K562 (cell line): ENCODE measurements around the gene PRICKLE3. TPM values are rescaled to one million over a fixed set of nuclear protein-coding genes. Genes with fewer than 3 reads are reported as not detected.

ENCODE experiments used
- ATAC-seq: fragments of 200-7000 bp; cut with Tn5 transposase; 3 replicates; pipeline ENCODE4 v1.9.1; 2020; ENCODE audit warnings: moderate library complexity
- BruUV-seq: library from RNA; stranded (reverse); fragments of 400-500 nt; replicated peaks from 2 replicates; lab custom pipeline; 2021; lab: Mats Ljungman, UMichigan
- CTCF ChIA-PET: fragments of 300-600 bp; formaldehyde crosslinking; extraction: SDS; loops from one replicate; lab custom pipeline; 2021; ENCODE audit warnings: low intra/inter-chr PET ratio; lab: Yijun Ruan, JAX
- POLR2A ChIA-PET: fragments of 300-600, 350-650 bp; sonication (Branson Sonifier 250); formaldehyde crosslinking; extraction: SDS; loops from one replicate; lab custom pipeline; 2021; ENCODE audit warnings: antibody characterized with exemption, inconsistent platforms; lab: Yijun Ruan, JAX
- DNase-seq, 4 experiments: peaks; one replicate each; pipeline versions ENCODE4 v3.0.0 to v3.0.0-alpha.2; 2011 to 2018; ENCODE audit warnings: low spot score in 3 of 4, mixed read lengths in 3 of 4; ENCODE audit errors: extremely low read depth in 1 of 4
- FAIRE-seq: peaks from 2 replicates; lab custom pipeline; 2011; peaks lifted over from hg19 to GRCh38; lab: Jason Lieb, UNC
- H2AFZ ChIP-seq: 2 replicates; pipeline ENCODE4 v1.6.0; 2011; ENCODE audit warnings: low read depth, low read length, control low read depth, inconsistent platforms
- H3K27ac ChIP-seq: fragments of 200-600 bp; 3 replicates; pipeline ENCODE4 v1.8.0; 2011; ENCODE audit warnings: low read depth, mild to moderate bottlenecking, control low read depth, inconsistent platforms, low read length, moderate library complexity, mixed read lengths; ENCODE audit errors: extremely low read depth
- H3K27me3 ChIP-seq, 2 experiments: fragments of 300-600 bp in 1 of 2; 2 replicates in 1 of 2; 3 replicates in 1 of 2; pipeline versions ENCODE4 v1.6.0 to v1.8.0; 2011; ENCODE audit warnings: inconsistent platforms in 2 of 2, low read length in 2 of 2, mild to moderate bottlenecking in 1 of 2, mixed read lengths in 1 of 2, moderate library complexity in 1 of 2; ENCODE audit not compliant: control insufficient read depth in 2 of 2, insufficient read depth in 2 of 2
- H3K36me3 ChIP-seq: fragments of 300-600 bp; 3 replicates; pipeline ENCODE4 v1.8.0; 2011; ENCODE audit warnings: mild to moderate bottlenecking, low read length, inconsistent platforms; ENCODE audit not compliant: control insufficient read depth, insufficient read depth
- H3K4me1 ChIP-seq, 2 experiments: fragments of 200-600 bp in 1 of 2; replicated peaks in 1 of 2; 2 replicates in 1 of 2; 3 replicates in 1 of 2; pipeline versions ENCODE4 v1.5.1 to v1.8.0; 2011; ENCODE audit warnings: inconsistent platforms in 2 of 2, low read length in 2 of 2, mild to moderate bottlenecking in 1 of 2, mixed read lengths in 1 of 2, moderate library complexity in 1 of 2; ENCODE audit not compliant: control insufficient read depth in 2 of 2, insufficient read depth in 2 of 2
- H3K4me2 ChIP-seq: 2 replicates; pipeline ENCODE4 v1.6.1; 2011; ENCODE audit warnings: low read length, control low read depth, inconsistent platforms, mixed read lengths; ENCODE audit not compliant: insufficient read depth
- H3K4me3 ChIP-seq: fragments of 200-600 bp; sonication (generic), shearing (Covaris generic); 2 replicates; pipeline ENCODE4 v1.5.1; 2016; ENCODE audit warnings: control low read depth, inconsistent platforms
- H3K79me2 ChIP-seq: fragments of 200-600 bp; 3 replicates; pipeline ENCODE4 v1.8.0; 2011; ENCODE audit warnings: low read length, inconsistent platforms; ENCODE audit not compliant: control insufficient read depth, insufficient read depth
- H3K9ac ChIP-seq, 2 experiments: 2 replicates each; pipeline versions ENCODE4 v1.6.0 to v1.6.1; 2011; ENCODE audit warnings: low read depth in 2 of 2, low read length in 2 of 2, control low read depth in 1 of 2, inconsistent platforms in 1 of 2, mild to moderate bottlenecking in 1 of 2, mixed read lengths in 1 of 2; ENCODE audit not compliant: insufficient read depth in 1 of 2
- H3K9me1 ChIP-seq: one replicate; pipeline ENCODE4 v1.6.0; 2011; ENCODE audit warnings: inconsistent platforms, mild to moderate bottlenecking, low read length, moderate library complexity; ENCODE audit not compliant: control insufficient read depth, insufficient read depth
- H3K9me3 ChIP-seq: replicated peaks from 2 replicates; pipeline ENCODE4 v1.5.1; 2011; ENCODE audit warnings: low read depth, low read length, inconsistent platforms; ENCODE audit not compliant: control insufficient read depth, insufficient read depth
- H4K20me1 ChIP-seq: replicated peaks from 2 replicates; pipeline ENCODE4 v1.6.1; 2011; ENCODE audit warnings: low read length, inconsistent platforms, mixed read lengths; ENCODE audit not compliant: control insufficient read depth, insufficient read depth
- CBX5 ChIP-seq: IDR thresholded peaks from 2 replicates; pipeline ENCODE4 v1.6.1; 2014; ENCODE audit warnings: low read depth, borderline replicate concordance
- CHD1 ChIP-seq: fragments of 200-600 bp; sonication (generic); IDR thresholded peaks from one replicate; pipeline ENCODE4 v1.6.1; 2012; ENCODE audit warnings: mild to moderate bottlenecking, moderate library complexity, low read length, inconsistent platforms
- EP400 ChIP-seq: fragments of 450-650 bp; IDR thresholded peaks from 2 replicates; pipeline ENCODE4 v1.6.1; 2017; ENCODE audit warnings: antibody characterized with exemption, mild to moderate bottlenecking, moderate library complexity
- ILK ChIP-seq: fragments of 450-650 bp; IDR thresholded peaks from 2 replicates; pipeline ENCODE4 v1.6.1; 2016; ENCODE audit warnings: missing genetic modification characterization, low read depth, mild to moderate bottlenecking, missing compliant biosample characterization, moderate library complexity, borderline replicate concordance
- MIER1 ChIP-seq: fragments of 450-650 bp; IDR thresholded peaks from 2 replicates; pipeline ENCODE4 v1.6.1; 2016; ENCODE audit warnings: antibody characterized with exemption, mild to moderate bottlenecking, low read depth
- PHF20 ChIP-seq: fragments of 450-650 bp; IDR thresholded peaks from 2 replicates; pipeline ENCODE4 v1.6.1; 2018; ENCODE audit not compliant: partially characterized antibody
- ZNF445 ChIP-seq: fragments of 250-450 bp; sonication (Bioruptor Pico); IDR thresholded peaks from 2 replicates; pipeline ENCODE4 v1.4.0; 2020; ENCODE audit warnings: low read depth, mild to moderate bottlenecking, moderate library complexity
- WGBS: fragments of 100-300 bp; shearing (Covaris generic); methylation state at CpG from one replicate; pipeline ENCODE4 v1.1.6; 2016; ENCODE audit warnings: low coverage, mixed read lengths; ENCODE audit not compliant: insufficient coverage; ENCODE audit errors: missing lambda C conversion rate; 5-methylcytosine and 5-hydroxymethylcytosine counted together
- in situ Hi-C: fragments of 300-500 bp; cut with MboI; formaldehyde crosslinking; loops from 4 replicates; pipeline ENCODE4 v1.15.0; 2018; ENCODE audit warnings: inconsistent platforms, mixed read lengths
- intact Hi-C: fragments of 100-400 bp; cut with micrococcal nuclease; formaldehyde crosslinking; loops from 2 replicates; pipeline ENCODE4 v1.14.2; 2022
- polyA plus RNA-seq, 8 experiments: library from polyadenylated mRNA; depleted of rRNA in 4 of 8; stranded (reverse) in 5 of 8; unstranded in 3 of 8; fragments of >200 nt; fragmentation: Nextera tagmentation in 2 of 8; fragmentation: Illumina TruSeq in 1 of 8; extraction: Ambion mirVana in 2 of 8; extraction: Trizol in 1 of 8; gene quantifications; 2 replicates each; pipeline versions ENCODE4 v1.2.1 to v1.2.3, GENCODE V29; 2011 to 2014; ENCODE audit warnings: inconsistent platforms in 1 of 8, missing spikeins in 1 of 8
- total RNA-seq, 7 experiments: library from RNA; depleted of rRNA in 6 of 7; stranded (reverse); fragments of >200 nt in 6 of 7; fragmentation: Illumina TruSeq in 2 of 7; extraction: Trizol in 2 of 7; gene quantifications; 2 replicates each; pipeline versions ENCODE4 v1.2.1 to v1.2.3, GENCODE V29; 2011 to 2021; ENCODE audit warnings: low replicate concordance in 1 of 7
- TF ChIP-seq, protein P1 (sequence below): sonication (generic); formaldehyde crosslinking; IDR thresholded peaks from 2 replicates; pipeline ENCODE4 v1.8.1; 2023; ENCODE audit warnings: mild to moderate bottlenecking, missing genetic modification reagents

PRICKLE3 gene
- total and polyA plus RNA-seq, 9 of the 15 experiments (the other 6 are each of a cell fraction or from before 2014, with no cell fraction given): 1.1 to 44.3 (median 14.0) TPM

DNA sequence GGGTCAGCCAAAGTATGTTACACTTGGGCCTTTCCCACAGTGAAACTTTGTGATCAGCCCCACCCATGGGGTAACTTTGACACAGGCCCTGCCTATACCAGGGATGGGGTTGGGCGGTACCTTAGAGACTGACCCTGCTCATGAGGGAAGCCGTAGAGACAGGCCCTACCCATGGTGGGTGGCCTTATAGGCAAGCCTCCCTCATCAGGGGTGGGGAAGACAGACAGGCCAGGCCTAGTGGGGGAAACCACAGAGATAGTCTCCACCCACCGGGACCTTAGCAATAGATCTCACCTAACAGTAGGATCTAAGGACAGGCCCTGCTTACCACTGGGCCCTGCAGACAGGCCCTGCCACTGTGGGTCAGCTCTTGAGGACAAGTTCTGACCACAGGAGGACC is 7.6 kb downstream of the PRICKLE3 start:
- BruUV-seq: no TSS peak
- Histone ChIP-seq H3K79me2 (peaks cover 18% of the 10 kb centered on the region), H3K27ac (no peak overlapping the region), H3K36me3 (peaks cover 87% of the 10 kb centered on the region; the same call in 2 of the 3 replicates), H3K27me3 (no peaks in the 10 kb centered on the region), H3K4me1 (peaks cover 28 to 46% of the 10 kb centered on the region in 2 experiments), H3K9me3 (no peaks in the 10 kb centered on the region), H3K4me2 (no peak overlapping the region), H4K20me1 (peaks cover under 1% of the 10 kb centered on the region), H2AFZ (no peak overlapping the region), H3K9ac (no peak overlapping the region; a peak in 1 of 4 replicates), H3K9me1 (peaks cover 3% of the 10 kb centered on the region), H3K4me3 (no peak overlapping the region)
- DNase-seq (no peak), FAIRE-seq (no peak), ATAC-seq (no peak)
- WGBS: 76% methylated on average over 3 of the region's 3 CpGs
- ChIA-PET POLR2A (interaction anchor here (1.4 kb wide), 1 partner anchor 11 kb away, joined by 3 read pairs; no protein-coding TSS in a partner anchor), CTCF (interaction anchor here (0.9 kb wide), 1 partner anchor 55 kb away, joined by 4 read pairs; the partner anchor contains the start of gene GPKOW)
- TF ChIP-seq PHF20 (no peak), MIER1 (no peak), CBX5 (no peak), ILK (tag) (no peak), ZNF445 (CRISPR knock-in tag) (no peak), EP400 (no peak), CHD1 (no peak)
- TF ChIP-seq, protein P1, sequence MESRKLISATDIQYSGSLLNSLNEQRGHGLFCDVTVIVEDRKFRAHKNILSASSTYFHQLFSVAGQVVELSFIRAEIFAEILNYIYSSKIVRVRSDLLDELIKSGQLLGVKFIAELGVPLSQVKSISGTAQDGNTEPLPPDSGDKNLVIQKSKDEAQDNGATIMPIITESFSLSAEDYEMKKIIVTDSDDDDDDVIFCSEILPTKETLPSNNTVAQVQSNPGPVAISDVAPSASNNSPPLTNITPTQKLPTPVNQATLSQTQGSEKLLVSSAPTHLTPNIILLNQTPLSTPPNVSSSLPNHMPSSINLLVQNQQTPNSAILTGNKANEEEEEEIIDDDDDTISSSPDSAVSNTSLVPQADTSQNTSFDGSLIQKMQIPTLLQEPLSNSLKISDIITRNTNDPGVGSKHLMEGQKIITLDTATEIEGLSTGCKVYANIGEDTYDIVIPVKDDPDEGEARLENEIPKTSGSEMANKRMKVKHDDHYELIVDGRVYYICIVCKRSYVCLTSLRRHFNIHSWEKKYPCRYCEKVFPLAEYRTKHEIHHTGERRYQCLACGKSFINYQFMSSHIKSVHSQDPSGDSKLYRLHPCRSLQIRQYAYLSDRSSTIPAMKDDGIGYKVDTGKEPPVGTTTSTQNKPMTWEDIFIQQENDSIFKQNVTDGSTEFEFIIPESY (CRISPR knock-in tag): no peak
- intact Hi-C loops (loop anchor here (5.0 to 10.0 kb wide), 3 partner anchors 136 to 374 kb away; partner anchors contain the start of genes HDAC6, OTUD5 and TFE3), in situ Hi-C loops (no loop called here)
